OCI-LY1 (cell line): Measurements from ENCODE around the gene MIF4GD.
"Not testable (repeated sequence)": the region's sequence is repeated elsewhere in the genome, so short reads cannot be mapped to it uniquely, and the experiment has no call there.

ENCODE experiments used
- H2AFZ ChIP-seq: fragments of 200-600 bp; sonication (generic), shearing (Covaris generic); 2 replicates; pipeline ENCODE4 v1.6.0; 2014; ENCODE audit warnings: antibody characterized with exemption, mild to moderate bottlenecking, low read length
- H3F3A ChIP-seq: fragments of 200-600 bp; sonication (generic), shearing (Covaris generic); 2 replicates; pipeline ENCODE4 v1.6.0; 2014; ENCODE audit warnings: mild to moderate bottlenecking, antibody characterized with exemption, low read length, moderate library complexity; ENCODE audit not compliant: insufficient read depth
- H3K27ac ChIP-seq: fragments of 200-600 bp; sonication (generic); 2 replicates; pipeline ENCODE4 v1.5.1; 2014; ENCODE audit warnings: low read length, mixed run types, mild to moderate bottlenecking, low read depth; ENCODE audit not compliant: poor library complexity, severe bottlenecking
- H3K27me3 ChIP-seq: fragments of 200-600 bp; sonication (generic); 2 replicates; pipeline ENCODE4 v1.6.0; 2014; ENCODE audit warnings: antibody characterized with exemption, mild to moderate bottlenecking, low read length, moderate library complexity; ENCODE audit not compliant: insufficient read depth
- H3K36me3 ChIP-seq: fragments of 200-600 bp; sonication (generic); 2 replicates; pipeline ENCODE4 v1.6.1; 2014; ENCODE audit warnings: mild to moderate bottlenecking, antibody characterized with exemption, low read length, moderate library complexity, mixed read lengths; ENCODE audit not compliant: insufficient read depth
- H3K4me1 ChIP-seq: fragments of 200-600 bp; sonication (generic); 2 replicates; pipeline ENCODE4 v1.5.1; 2014; ENCODE audit warnings: mild to moderate bottlenecking, low read length, moderate library complexity; ENCODE audit not compliant: insufficient read depth, severe bottlenecking
- H3K4me2 ChIP-seq: fragments of 200-600 bp; sonication (generic), shearing (Covaris generic); 2 replicates; pipeline ENCODE4 v1.6.1; 2014; ENCODE audit warnings: low read length
- H3K4me3 ChIP-seq: fragments of 200-600 bp; sonication (generic); 2 replicates; pipeline ENCODE4 v1.5.1; 2014; ENCODE audit warnings: low read length, low read depth, mild to moderate bottlenecking, mixed read lengths; ENCODE audit not compliant: poor library complexity, severe bottlenecking
- H3K79me2 ChIP-seq: fragments of 200-600 bp; shearing (Covaris generic); 2 replicates; pipeline ENCODE4 v1.6.1; 2016; ENCODE audit warnings: mixed run types, low read length, mixed read lengths; ENCODE audit not compliant: insufficient read depth
- H3K9ac ChIP-seq: fragments of 200-600 bp; sonication (generic), shearing (Covaris generic); 2 replicates; pipeline ENCODE4 v1.6.1; 2014; ENCODE audit warnings: mild to moderate bottlenecking, low read length, mixed read lengths
- H3K9me2 ChIP-seq: fragments of 200-600 bp; sonication (generic), shearing (Covaris generic); 2 replicates; pipeline ENCODE4 v1.6.1; 2014; ENCODE audit warnings: low read depth, mild to moderate bottlenecking, low read length, mixed read lengths
- H3K9me3 ChIP-seq: fragments of 200-600 bp; shearing (Covaris generic); 2 replicates; pipeline ENCODE4 v1.6.1; 2014; ENCODE audit warnings: low read length, mixed read lengths
- H4K20me1 ChIP-seq: fragments of 200-600 bp; sonication (generic), shearing (Covaris generic); 2 replicates; pipeline ENCODE4 v1.6.0; 2016; ENCODE audit warnings: mild to moderate bottlenecking, low read length; ENCODE audit not compliant: insufficient read depth
- EZH2 ChIP-seq: fragments of 200-600 bp; sonication (generic), shearing (Covaris generic); IDR thresholded peaks from 2 replicates; pipeline ENCODE4 v1.8.0; 2017; ENCODE audit warnings: borderline replicate concordance, mixed run types, mild to moderate bottlenecking, antibody characterized with exemption, low read length, moderate library complexity, mixed read lengths
- TF ChIP-seq, protein P1 (sequence below): fragments of 200-600 bp; sonication (generic), shearing (Covaris generic); IDR thresholded peaks from 2 replicates; pipeline ENCODE4 v1.5.1; 2017; ENCODE audit warnings: mild to moderate bottlenecking, antibody characterized with exemption, low read length, moderate library complexity, mixed read lengths

Gene MIF4GD

DNA sequence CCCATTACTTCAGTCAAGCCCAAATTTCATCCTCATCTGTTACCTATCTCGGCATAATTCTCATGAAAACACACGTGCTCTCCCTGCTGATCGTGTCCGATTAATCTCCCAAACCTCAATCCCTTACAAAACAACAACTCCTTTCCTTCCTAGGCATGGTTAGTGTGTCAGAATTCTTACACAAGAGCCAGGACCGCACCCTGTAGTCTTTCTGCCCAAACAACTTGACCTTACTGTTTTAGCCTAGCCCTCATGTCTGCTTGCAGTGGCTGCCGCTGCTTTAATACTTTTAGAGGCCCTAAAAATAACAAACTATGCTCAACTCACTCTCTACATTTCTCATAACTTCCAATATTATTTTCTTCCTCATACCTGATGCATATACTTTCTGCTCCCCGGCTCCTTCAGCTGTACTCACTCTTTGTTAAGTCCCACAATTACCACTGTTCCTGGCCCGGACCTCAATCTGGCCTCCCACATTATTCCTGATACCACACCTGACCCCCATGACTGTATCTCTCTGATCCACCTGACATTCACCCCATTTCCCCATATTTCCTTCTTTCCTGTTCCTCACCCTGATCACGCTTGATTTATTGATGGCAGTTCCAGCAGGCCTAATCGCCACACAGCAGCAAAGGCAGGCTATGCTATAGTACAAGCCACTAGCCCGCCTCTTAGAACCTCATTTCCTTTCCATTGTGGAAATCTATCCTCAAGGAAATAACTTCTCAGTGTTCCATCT, 14.9 kb downstream of the MIF4GD start:
- not testable (repeated sequence) for H3K27me3 ChIP-seq, H3F3A ChIP-seq, H2AFZ ChIP-seq, H3K27ac ChIP-seq, H3K9me2 ChIP-seq, H3K4me2 ChIP-seq, H3K9me3 ChIP-seq, H4K20me1 ChIP-seq, H3K9ac ChIP-seq, H3K4me3 ChIP-seq, H3K36me3 ChIP-seq
- Histone ChIP-seq H3K79me2 (peaks cover 35% of the 10 kb centered on the region), H3K4me1 (peaks cover 27% of the 10 kb centered on the region)

DNA sequence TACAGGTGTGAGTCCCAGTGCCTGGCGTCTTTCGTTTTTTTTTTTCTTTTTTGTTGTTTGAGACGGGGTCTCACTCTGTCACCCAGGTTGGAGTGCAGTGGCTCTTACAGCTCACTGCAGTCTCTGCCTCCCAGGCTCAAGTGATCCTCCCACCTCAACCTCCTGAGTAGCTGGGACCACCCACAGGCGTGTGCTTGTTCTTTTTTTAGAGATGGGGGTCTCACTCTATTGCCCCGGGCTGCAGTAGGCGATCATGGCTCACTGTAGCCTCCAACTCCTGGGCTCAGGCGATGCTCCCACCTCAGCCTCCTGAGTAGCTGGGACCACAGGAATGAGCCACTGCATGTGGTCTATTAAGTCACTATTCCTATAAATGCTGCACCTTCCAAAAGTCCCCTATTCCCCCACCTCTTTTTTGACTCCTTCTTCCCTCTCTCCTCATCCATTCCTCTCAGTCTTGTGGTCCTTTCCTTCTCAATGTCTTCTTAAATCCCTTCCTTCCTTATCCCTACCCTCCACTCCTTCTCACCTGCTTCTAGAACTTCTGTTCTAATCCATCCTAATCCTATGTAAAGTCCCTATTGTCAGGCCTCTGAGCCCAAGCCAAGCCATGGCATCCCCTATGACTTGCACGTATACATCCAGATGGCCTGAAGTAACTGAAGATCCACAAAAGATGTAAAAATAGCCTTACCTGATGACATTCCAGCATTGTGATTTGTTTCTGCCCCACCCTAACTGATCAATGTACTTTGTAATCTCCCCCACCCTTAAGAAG, 18.8 kb downstream of the MIF4GD start:
- no peak overlapping the region; the same call in 1 of the 2 replicates for H3K9ac ChIP-seq
- peaks cover 11% of the 10 kb centered on the region for H3K79me2 ChIP-seq
- H3K4me3 ChIP-seq = no peak overlapping the region
- peaks cover 27% of the 10 kb centered on the region for H3K4me1 ChIP-seq
- no peaks in the 10 kb centered on the region for H3K36me3 ChIP-seq
- H3K4me2 ChIP-seq = peak overlapping the region; percentile 4; the same call in 1 of the 2 replicates
- peak overlapping the region; percentile 59 for H3K27ac ChIP-seq
- H3K9me2 ChIP-seq = no peaks in the 10 kb centered on the region
- H4K20me1 ChIP-seq = no peaks in the 10 kb centered on the region
- no peaks in the 10 kb centered on the region for H3F3A ChIP-seq
- TF ChIP-seq, protein P1, sequence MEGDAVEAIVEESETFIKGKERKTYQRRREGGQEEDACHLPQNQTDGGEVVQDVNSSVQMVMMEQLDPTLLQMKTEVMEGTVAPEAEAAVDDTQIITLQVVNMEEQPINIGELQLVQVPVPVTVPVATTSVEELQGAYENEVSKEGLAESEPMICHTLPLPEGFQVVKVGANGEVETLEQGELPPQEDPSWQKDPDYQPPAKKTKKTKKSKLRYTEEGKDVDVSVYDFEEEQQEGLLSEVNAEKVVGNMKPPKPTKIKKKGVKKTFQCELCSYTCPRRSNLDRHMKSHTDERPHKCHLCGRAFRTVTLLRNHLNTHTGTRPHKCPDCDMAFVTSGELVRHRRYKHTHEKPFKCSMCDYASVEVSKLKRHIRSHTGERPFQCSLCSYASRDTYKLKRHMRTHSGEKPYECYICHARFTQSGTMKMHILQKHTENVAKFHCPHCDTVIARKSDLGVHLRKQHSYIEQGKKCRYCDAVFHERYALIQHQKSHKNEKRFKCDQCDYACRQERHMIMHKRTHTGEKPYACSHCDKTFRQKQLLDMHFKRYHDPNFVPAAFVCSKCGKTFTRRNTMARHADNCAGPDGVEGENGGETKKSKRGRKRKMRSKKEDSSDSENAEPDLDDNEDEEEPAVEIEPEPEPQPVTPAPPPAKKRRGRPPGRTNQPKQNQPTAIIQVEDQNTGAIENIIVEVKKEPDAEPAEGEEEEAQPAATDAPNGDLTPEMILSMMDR = no peak
- no peak for TF ChIP-seq EZH2
- H3K27me3 ChIP-seq = no peaks in the 10 kb centered on the region
- no peak overlapping the region for H2AFZ ChIP-seq
- H3K9me3 ChIP-seq = no peaks in the 10 kb centered on the region

DNA sequence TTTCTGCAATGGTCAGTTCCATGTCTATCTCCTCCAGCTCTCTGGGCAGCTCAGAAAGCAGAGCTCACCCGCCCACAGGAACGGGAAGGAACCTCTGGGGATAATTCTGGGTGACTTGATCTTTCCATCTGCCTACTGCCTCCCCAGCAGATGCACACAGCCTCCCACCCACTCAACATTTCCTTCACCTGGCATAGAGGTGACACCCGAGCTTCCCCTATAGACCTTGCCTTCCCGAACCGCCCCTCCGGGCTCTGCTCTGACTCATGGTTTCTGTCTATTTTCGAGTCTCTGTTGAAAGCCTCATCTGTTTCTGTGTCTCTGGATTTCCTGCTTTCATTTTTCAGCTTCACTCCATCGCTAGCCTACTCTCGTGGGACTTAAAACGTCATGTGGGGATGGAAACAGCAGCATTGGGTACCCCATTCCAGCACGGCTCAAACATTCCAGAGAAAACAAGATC, 21.0 kb downstream of the MIF4GD start:
- H3K36me3 ChIP-seq = peaks cover 16% of the 10 kb centered on the region; the same call in 1 of the 2 replicates
- no peaks in the 10 kb centered on the region for H3K27me3 ChIP-seq
- H3K4me2 ChIP-seq = no peak overlapping the region
- no peak overlapping the region for H3K9ac ChIP-seq
- TF ChIP-seq, protein P1 = no peak
- no peak for TF ChIP-seq EZH2
- no peaks in the 10 kb centered on the region for H3K9me2 ChIP-seq
- no peaks in the 10 kb centered on the region for H4K20me1 ChIP-seq
- no peaks in the 10 kb centered on the region for H3F3A ChIP-seq
- no peaks in the 10 kb centered on the region for H3K9me3 ChIP-seq
- H2AFZ ChIP-seq = no peak overlapping the region
- peaks cover 42% of the 10 kb centered on the region for H3K4me1 ChIP-seq
- H3K27ac ChIP-seq = peak overlapping the region; percentile 13
- H3K4me3 ChIP-seq = no peak overlapping the region
- peaks cover 11% of the 10 kb centered on the region for H3K79me2 ChIP-seq
